Omental fat pad (tissue), 4 donors: ENCODE data around the gene SLC7A8. TPM values are rescaled to one million over a fixed set of nuclear protein-coding genes. Genes with fewer than 3 reads are reported as not detected.
"Not testable (repeated sequence)": the region's sequence is repeated elsewhere in the genome, so short reads cannot be mapped to it uniquely, and the experiment has no call there.

ENCODE experiments used
- ATAC-seq: fragments of 150-250 bp; one replicate; pipeline ENCODE4 v1.9.1; 2016; ENCODE audit warnings: mild to moderate bottlenecking, moderate library complexity; ENCODE audit not compliant: low FRiP score
- DNase-seq: peaks from one replicate; pipeline ENCODE4 v3.0.0-alpha.2; 2019; ENCODE audit warnings: low spot score
- CTCF ChIP-seq, 3 donors: fragments of 450-650 bp; IDR thresholded peaks; one replicate each; pipeline ENCODE4 v1.5.1; 2016 to 2017; ENCODE audit warnings: antibody characterized with exemption in 3 of 3, mild to moderate bottlenecking in 3 of 3, moderate library complexity in 2 of 3
- total RNA-seq, 4 donors: library from RNA; depleted of rRNA; stranded (reverse); fragments of >200 nt; gene quantifications; one replicate each; pipeline ENCODE4 v1.1.0, GENCODE V29; 2016

SLC7A8 gene
- total RNA-seq, 4 donors from 2014 or later = 40.2 to 106 (median 92.1) TPM

- TF ChIP-seq CTCF (IDR thresholded peaks at IDR 0.05) = no peak
- DNase-seq = no peak
- ATAC-seq = no peak
These were observed 26.4 kb upstream of the SLC7A8 start for GRCh38 chr14:23209651-23210423.

- ATAC-seq = no peak
- DNase-seq = no peak
- no peak for TF ChIP-seq CTCF (IDR thresholded peaks at IDR 0.05)
These were observed 24.9 kb upstream of the SLC7A8 start for GRCh38 chr14:23208324-23208723.

- DNase-seq = no peak
- no peak for TF ChIP-seq CTCF (IDR thresholded peaks at IDR 0.05)
- no peak for ATAC-seq
These were observed 23.7 kb upstream of the SLC7A8 start for GRCh38 chr14:23207146-23207540.

GRCh38 chr14:23206422-23207145 is 23.1 kb upstream of the SLC7A8 start:
- no peak for TF ChIP-seq CTCF (IDR thresholded peaks at IDR 0.05)
- no peak for ATAC-seq
- no peak for DNase-seq

GRCh38 chr14:23202001-23202400 is 18.5 kb upstream of the SLC7A8 start:
- DNase-seq (no peak), ATAC-seq (no peak)
- no peak for TF ChIP-seq CTCF (IDR thresholded peaks at IDR 0.05)

GRCh38 chr14:23199141-23199540 is 15.7 kb upstream of the SLC7A8 start:
- not testable (repeated sequence) for ATAC-seq, DNase-seq

GRCh38 chr14:23196487-23196886 is 13.0 kb upstream of the SLC7A8 start:
- not testable (repeated sequence) for ATAC-seq, DNase-seq

- ATAC-seq (no peak), DNase-seq (no peak)
- no peak for TF ChIP-seq CTCF (IDR thresholded peaks at IDR 0.05)
These were observed 12.2 kb upstream of the SLC7A8 start for GRCh38 chr14:23195552-23196101.
